ENCODE results near the gene PCSK6.

DNA sequence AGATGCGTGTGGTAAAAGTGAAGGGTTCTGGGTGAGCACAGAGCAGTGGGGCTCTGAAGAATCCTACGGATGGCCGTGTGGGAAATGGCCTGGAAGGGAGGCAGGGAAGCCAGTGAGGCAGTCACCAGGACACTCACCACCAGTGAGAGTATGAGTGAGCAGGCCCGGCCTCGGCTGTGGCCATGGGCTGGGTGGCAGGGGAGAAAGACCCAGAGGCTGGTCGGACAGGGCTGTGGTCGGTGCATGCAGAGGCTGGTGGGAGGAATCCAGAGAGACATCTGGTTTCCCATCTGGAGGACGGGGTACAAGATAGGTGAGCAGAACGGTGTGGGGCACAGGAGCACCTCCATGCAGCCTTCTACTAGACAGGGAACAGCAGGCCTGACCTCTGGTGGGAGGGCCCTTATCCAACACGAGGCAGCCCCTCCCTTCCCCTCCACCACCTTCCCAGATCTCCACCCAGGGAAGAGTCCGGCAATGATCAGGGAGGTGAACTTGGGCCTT is 10.1 kb downstream of the PCSK6 start:
- TF ChIP-seq, protein P1, sequence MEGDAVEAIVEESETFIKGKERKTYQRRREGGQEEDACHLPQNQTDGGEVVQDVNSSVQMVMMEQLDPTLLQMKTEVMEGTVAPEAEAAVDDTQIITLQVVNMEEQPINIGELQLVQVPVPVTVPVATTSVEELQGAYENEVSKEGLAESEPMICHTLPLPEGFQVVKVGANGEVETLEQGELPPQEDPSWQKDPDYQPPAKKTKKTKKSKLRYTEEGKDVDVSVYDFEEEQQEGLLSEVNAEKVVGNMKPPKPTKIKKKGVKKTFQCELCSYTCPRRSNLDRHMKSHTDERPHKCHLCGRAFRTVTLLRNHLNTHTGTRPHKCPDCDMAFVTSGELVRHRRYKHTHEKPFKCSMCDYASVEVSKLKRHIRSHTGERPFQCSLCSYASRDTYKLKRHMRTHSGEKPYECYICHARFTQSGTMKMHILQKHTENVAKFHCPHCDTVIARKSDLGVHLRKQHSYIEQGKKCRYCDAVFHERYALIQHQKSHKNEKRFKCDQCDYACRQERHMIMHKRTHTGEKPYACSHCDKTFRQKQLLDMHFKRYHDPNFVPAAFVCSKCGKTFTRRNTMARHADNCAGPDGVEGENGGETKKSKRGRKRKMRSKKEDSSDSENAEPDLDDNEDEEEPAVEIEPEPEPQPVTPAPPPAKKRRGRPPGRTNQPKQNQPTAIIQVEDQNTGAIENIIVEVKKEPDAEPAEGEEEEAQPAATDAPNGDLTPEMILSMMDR (IDR thresholded peaks at IDR 0.05), result no peak
- no peak for TF ChIP-seq POLR2A (IDR thresholded peaks at IDR 0.05)
- no peak for TF ChIP-seq EP300 (IDR thresholded peaks at IDR 0.05)
- no peak for TF ChIP-seq POLR2AphosphoS5 (IDR thresholded peaks at IDR 0.05)

Measured in stomach (tissue), 4 donors.